NCI-H345 treated with DMSO at 0.1 percent for 48 hours (cell line): Measurements from ENCODE around the gene KAZN.
A peak's percentile ranks its signal among the peaks of the same experiment; 100 is the strongest.

Source experiments
- DNase-seq: peaks from one replicate; lab custom pipeline; 2025; ENCODE audit not compliant: unreplicated experiment; lab: John Stamatoyannopoulos, UW

Gene KAZN

GRCh38 chr1:15065736-15066135 lies 467.3 kb downstream of the KAZN start:
- no peak for DNase-seq

- DNase-seq: no peak
Measured at GRCh38 chr1:15066191-15066590, 467.7 kb downstream of the KAZN start.

- DNase-seq: no peak
Measured at GRCh38 chr1:15067148-15067547, 468.7 kb downstream of the KAZN start.

DNA sequence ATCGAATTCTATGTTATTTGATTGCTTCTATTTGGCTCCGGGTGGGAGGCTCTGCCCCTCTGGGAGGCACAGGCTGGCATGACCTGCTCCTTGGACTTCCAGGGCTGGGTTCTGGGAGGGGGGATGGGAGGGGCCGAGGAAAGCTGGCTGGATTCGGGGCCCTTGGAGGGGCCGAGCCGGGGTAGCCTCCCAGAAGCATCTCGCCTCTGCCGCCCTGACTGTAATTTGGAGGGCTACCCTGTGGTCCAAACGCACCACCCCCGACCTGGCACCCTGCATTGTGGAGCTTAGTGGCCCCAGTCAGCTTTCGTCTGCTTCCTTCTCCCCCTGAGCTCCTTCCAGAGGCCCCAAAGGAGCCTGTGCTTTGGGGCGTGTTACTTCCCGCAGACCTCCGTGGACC lies 469.7 kb downstream of the KAZN start:
- no peak for DNase-seq

GRCh38 chr1:15068997-15069396 lies 470.5 kb downstream of the KAZN start:
- no peak for DNase-seq

DNA sequence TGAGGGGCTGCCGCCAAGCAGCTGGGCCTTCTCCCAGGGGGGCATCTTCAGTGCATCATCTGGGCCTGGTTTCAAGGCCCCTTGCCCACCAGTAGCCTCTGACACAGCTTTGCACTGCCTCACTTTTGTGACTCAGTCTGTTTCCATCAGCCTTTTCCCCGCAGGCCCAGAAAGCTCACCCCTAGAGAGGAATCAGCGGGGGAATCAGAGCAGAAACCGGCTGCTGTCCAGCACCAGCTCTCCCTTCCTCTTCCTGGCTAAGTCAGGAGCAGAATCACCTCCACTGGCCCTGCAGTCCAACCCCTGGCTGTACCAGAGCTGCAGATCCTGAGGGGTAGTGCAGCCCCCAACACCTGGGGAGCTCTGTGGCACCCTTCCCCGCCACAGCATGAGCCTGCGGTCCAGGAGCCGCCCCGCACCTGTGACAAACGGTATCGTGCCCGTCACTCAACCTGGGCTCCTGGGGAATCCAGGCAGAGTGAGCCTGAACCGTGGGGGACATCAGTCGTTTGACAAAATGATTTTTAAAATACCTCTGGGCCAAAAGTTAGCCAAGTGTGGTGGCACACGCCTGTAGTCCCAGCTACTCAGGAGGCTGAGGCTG lies 471.8 kb downstream of the KAZN start:
- no peak for DNase-seq

DNA sequence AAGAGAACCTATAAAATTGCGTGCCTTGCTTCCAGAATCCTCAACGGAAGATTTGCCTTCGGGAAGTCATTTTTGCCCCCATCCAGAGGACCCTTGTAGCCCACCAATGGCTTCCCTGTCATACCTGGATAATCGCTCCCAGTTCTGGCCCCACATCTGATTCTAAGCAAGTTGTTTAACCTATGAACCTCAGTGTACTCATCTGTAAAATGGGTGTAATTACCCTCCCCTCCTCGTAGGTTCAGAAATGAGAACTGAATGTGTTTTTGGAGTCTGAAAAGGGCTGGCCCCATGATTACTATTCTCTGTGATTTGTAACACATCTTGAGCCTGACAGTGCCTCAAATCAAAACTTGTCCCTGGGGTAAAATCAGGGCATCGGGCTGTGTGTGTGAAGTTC lies 473.5 kb downstream of the KAZN start:
- no peak for DNase-seq

DNA sequence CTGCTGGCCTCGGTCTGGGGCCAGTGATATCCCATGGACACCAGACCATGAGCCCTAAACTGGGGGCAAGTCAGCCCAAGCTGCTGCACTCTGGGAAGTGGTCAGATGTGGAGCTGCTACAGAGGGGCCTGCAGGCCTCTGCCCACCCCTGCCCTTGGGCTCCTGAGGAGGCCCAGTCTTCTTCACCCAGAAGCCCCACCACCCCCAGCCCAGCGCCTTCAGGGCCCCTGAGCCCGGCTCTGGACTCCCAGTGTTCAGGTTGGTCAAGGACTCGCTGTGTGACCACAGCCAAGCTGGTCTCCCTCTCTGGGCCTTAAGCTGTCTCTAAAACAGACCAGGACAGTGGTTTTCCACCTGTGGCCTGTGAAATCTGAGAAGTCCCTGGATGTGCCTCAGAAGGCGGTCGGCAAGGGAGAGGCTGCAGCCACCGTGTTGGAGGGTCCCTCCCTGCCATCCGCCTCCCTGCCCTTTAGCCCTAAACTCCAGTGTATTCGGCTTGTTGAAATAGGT lies 475.4 kb downstream of the KAZN start:
- no peak for DNase-seq

GRCh38 chr1:15075175-15075574 lies 476.7 kb downstream of the KAZN start:
- DNase-seq: no peak

GRCh38 chr1:15075817-15076216 lies 477.3 kb downstream of the KAZN start:
- no peak for DNase-seq

DNA sequence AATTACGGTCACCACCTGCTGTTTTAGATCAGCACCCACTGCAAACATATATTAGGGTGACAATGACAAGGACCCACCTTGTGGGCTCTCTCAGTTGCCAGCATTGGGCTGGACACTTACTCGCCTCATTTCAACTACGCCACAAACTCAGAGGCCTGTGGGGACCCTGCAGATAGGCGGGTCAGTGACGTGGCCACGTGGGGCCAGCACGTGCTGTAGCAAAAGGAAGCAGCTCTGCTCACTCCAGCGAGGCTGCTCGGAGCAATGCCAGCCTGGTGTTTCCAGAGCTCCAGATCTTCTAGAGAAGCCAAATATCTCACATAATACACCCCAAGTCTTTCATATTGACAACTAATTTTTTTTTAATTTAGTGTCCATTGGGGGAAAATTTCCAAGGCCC lies 478.3 kb downstream of the KAZN start:
- no peak for DNase-seq

GRCh38 chr1:15077384-15077783 lies 478.9 kb downstream of the KAZN start:
- DNase-seq: no peak

DNA sequence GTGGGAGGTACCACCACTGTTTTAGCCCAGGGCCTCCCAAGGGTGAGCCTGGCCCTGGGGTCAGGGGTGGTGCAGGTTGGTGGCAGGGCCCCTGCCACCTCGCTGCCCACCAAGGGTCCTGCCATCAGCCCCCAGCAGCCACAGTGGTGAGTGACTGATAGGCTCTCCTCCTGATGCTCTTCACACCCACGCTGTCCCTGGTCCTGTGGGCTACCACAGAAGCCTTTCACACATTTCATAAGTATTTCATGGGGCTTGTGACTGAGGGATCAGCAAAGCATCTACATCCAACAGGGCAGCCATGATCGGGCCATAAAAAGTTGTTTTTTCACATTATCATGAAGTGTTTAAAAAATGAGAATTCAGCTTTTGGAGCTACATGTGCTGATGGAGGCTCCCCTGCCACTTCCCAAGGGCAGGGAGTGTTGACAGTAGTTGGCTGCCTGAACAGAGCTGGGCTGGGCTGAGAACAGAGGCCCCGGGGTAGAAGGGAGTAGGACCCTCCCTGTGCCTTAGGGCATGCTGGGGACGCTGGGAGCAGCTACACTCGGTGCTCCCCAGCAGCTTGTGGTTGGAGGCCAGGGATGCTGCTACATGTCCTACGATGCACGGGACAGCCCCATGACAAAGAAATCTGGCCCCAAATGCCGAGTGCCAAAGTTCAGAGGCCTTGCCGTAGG lies 482.0 kb downstream of the KAZN start:
- DNase-seq: no peak

DNA sequence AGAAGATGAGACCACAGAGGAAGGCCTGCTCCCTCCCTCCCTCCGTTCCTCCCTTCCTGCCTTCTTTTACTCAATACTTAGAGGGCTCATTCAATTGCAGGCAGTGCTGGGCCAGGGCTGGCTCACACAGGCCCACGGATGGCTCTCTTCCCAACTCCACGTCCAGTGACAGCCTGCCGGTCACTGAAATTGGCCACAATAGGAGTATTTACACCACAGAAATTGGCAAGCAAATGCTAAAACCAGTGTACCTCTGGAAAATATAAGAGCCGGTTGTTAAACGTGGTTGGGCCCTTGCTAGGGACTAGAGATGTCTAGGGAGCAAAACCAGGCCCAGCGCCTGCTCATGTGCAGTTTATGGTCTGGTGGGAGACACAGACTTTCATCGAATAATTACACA lies 482.6 kb downstream of the KAZN start:
- DNase-seq: no peak

DNA sequence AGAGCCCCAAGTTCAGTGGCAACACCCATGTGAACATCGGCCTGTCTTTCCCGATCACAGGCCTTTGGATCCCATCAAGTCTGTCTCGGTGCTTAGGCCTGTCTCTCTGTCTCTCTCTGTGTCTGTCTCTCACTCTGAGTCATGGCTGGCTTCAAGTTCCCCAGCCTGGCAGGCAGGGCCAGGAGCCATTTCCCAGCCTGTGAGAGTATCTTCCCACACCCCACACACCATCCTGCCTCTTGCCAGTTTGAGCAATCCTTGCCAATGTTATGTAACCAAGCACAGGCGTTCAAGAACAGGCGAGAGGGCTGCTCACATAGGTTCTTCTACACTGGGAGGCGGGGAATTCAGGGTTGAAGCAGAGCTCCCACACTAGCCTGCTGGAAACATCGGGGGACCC lies 485.1 kb downstream of the KAZN start:
- no peak for DNase-seq

DNA sequence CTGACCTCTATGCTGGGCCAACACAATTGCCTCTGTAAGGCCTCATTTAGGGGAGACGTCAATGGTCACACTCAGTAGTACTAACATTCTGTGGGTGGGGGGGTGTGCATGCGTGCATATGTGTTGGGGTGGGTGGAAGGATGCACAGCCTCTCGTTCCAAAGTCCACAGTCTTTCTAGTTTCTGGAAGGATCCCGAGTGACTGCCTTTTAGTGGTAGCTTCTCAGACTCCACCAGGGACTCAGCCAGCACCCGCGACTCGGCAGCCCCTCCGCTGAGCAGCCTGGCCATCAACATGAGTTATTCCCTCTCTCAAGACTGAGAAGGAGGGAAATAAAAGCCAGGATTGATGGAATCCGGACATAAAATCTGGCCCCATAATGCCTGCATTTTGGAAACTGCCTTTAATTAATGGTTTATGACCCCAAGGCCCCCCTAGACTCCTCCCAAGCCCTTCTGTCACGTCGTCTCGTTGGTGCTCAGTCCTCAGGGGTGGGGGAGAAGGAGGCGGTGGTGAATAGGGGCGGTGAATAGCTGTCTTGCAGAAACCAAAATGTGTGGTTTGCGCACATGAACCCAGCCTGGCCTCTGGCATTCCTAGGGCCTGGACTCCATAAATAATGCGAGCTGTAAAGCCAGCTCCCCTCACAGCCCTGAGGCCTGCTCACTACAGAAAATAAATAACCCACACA lies 489.9 kb downstream of the KAZN start:
- DNase-seq: no peak

- no peak for DNase-seq
Measured at GRCh38 chr1:15089258-15089992, 490.9 kb downstream of the KAZN start.

GRCh38 chr1:15090373-15090772 lies 491.9 kb downstream of the KAZN start:
- peak; percentile 32 for DNase-seq

DNA sequence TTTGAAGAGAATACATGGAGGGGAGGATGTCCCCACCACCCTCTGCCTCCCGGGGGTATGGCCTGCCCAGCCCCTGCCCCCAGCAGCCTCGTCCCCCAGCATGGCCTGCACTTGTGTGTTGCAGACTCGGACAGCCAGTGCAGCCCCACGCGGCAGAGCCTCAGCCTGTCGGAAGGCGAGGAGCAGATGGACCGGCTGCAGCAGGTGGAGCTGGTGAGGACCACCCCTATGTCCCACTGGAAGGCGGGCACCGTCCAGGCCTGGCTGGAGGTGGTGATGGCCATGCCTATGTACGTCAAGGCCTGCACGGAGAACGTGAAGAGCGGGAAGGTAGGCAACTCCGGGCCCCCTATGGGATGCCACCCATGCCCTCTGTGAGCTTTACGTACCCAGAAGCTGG lies 495.6 kb downstream of the KAZN start:
- DNase-seq: no peak

- DNase-seq: no peak
Measured at GRCh38 chr1:15094719-15095495, 496.4 kb downstream of the KAZN start.

- no peak for DNase-seq
Measured at GRCh38 chr1:15095496-15095875, 497.0 kb downstream of the KAZN start.
